OCI-LY7 (cell line): ENCODE results near the gene MRPL28.

ENCODE experiments used
- EZH2phosphoT487 ChIP-seq: fragments of 200-600 bp; sonication (generic); IDR thresholded peaks from 2 replicates; pipeline ENCODE4 v1.6.1; 2018; ENCODE audit warnings: low read depth, borderline replicate concordance, mild to moderate bottlenecking, mixed run types, antibody characterized with exemption, low read length, moderate library complexity, mixed read lengths
- TF ChIP-seq, protein P1 (sequence below): fragments of 200-600 bp; sonication (generic); conservative IDR thresholded peaks from 2 replicates; pipeline ENCODE4 v1.5.1; 2014; ENCODE audit warnings: mild to moderate bottlenecking, antibody characterized with exemption, low read length, moderate library complexity, mixed read lengths

DNA sequence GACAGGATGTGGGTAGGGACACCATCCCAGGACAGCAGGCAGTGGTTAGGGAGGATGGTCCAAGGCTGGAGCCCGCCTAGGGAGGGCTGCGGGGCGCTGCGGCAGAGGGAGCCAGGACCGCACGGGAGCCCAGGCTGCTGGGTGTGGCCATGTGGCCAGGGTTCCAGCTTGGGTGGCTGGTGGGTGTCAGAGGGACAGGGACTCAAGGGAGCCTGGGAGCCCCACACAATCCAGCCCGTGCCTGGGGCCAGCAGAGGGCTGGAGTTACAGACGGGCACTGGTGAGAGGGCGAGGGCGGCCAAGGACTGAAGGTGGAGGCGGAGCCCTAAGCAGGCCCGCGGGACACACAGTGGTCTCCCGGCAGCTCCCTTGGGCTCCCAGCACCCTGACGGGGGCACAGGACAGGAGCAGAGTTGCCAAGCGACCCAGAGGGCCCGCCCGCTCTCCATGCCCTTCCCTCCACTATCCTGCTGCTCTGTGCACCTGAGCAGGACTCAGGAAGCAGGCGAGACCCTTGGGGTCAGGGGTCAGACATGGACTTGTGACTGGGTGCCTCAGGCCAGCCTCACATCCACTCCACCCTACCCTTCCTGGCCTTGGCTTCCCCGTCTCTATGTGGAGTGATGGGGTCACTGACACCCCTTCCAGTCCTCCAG is 7.1 kb downstream of the MRPL28 start:
- no peak for TF ChIP-seq EZH2phosphoT487
- TF ChIP-seq, protein P1, sequence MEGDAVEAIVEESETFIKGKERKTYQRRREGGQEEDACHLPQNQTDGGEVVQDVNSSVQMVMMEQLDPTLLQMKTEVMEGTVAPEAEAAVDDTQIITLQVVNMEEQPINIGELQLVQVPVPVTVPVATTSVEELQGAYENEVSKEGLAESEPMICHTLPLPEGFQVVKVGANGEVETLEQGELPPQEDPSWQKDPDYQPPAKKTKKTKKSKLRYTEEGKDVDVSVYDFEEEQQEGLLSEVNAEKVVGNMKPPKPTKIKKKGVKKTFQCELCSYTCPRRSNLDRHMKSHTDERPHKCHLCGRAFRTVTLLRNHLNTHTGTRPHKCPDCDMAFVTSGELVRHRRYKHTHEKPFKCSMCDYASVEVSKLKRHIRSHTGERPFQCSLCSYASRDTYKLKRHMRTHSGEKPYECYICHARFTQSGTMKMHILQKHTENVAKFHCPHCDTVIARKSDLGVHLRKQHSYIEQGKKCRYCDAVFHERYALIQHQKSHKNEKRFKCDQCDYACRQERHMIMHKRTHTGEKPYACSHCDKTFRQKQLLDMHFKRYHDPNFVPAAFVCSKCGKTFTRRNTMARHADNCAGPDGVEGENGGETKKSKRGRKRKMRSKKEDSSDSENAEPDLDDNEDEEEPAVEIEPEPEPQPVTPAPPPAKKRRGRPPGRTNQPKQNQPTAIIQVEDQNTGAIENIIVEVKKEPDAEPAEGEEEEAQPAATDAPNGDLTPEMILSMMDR = no peak
